ENCODE measurements around the gene EDNRB.

DNA sequence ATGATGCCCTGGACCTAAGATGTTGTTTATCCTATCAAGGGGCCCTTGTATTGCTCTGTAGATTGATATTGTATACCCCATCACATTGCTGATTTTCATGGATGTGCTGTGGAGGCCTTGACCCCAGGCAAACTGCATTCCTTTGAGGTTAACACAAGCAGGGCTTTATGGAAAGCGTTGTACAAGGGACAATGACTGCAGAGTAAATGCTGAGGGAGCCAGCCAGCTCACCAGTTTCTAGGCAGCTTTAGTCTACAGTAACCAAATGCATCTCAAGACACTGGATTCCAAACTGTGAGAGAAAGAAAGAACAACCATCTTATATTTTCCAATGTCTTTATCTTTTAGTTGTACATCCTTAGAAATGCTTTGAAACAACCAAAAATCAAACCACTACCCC lies 34.1 kb upstream of the EDNRB start:
- TF ChIP-seq, protein P1, sequence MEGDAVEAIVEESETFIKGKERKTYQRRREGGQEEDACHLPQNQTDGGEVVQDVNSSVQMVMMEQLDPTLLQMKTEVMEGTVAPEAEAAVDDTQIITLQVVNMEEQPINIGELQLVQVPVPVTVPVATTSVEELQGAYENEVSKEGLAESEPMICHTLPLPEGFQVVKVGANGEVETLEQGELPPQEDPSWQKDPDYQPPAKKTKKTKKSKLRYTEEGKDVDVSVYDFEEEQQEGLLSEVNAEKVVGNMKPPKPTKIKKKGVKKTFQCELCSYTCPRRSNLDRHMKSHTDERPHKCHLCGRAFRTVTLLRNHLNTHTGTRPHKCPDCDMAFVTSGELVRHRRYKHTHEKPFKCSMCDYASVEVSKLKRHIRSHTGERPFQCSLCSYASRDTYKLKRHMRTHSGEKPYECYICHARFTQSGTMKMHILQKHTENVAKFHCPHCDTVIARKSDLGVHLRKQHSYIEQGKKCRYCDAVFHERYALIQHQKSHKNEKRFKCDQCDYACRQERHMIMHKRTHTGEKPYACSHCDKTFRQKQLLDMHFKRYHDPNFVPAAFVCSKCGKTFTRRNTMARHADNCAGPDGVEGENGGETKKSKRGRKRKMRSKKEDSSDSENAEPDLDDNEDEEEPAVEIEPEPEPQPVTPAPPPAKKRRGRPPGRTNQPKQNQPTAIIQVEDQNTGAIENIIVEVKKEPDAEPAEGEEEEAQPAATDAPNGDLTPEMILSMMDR (IDR thresholded peaks at IDR 0.05), result no peak
- no peak for TF ChIP-seq ZFX (IDR thresholded peaks at IDR 0.05; ENCODE audit: borderline replicate concordance)

Measured in 22Rv1 (cell line).